Gastroesophageal sphincter (tissue), 4 donors: ENCODE data around the gene SH3PXD2B. TPM values are rescaled to one million over a fixed set of nuclear protein-coding genes. Genes with fewer than 3 reads are reported as not detected.

ENCODE experiments used
- ATAC-seq: fragments of 150-250 bp; one replicate; pipeline ENCODE4 v1.9.1; 2016; ENCODE audit warnings: mild to moderate bottlenecking, moderate library complexity
- H3K27ac ChIP-seq, 4 donors: fragments of 200-600 bp; sonication (generic) in 3 of 4; 1 replicate in 3 of 4; 2 replicates in 1 of 4; pipeline ENCODE4 v1.5.1; 2016 to 2019
- H3K27me3 ChIP-seq: fragments of 200-600 bp; sonication (generic); one replicate; pipeline ENCODE4 v1.5.1; 2019
- H3K36me3 ChIP-seq, 2 donors: fragments of 200-600 bp; sonication (generic); one replicate each; pipeline ENCODE4 v1.5.1; 2019; ENCODE audit warnings: control low read depth in 1 of 2
- H3K4me1 ChIP-seq, 3 donors: fragments of 200-600 bp; sonication (generic); 1 replicate in 2 of 3; 2 replicates in 1 of 3; pipeline ENCODE4 v1.5.1; 2016 to 2019; ENCODE audit warnings: control low read depth in 2 of 3
- H3K4me3 ChIP-seq, 2 donors: fragments of 200-600 bp; sonication (generic); one replicate each; pipeline ENCODE4 v1.5.1; 2019; ENCODE audit warnings: mild to moderate bottlenecking in 1 of 2, moderate library complexity in 1 of 2
- H3K9me3 ChIP-seq, 3 donors: fragments of 200-600 bp; sonication (generic); one replicate each; pipeline ENCODE4 v1.5.1; 2017 to 2019; ENCODE audit warnings: control low read depth in 2 of 3
- EP300 ChIP-seq: sonication (generic); formaldehyde crosslinking; IDR thresholded peaks from one replicate; pipeline ENCODE4 v1.6.1; 2017; ENCODE audit warnings: antibody characterized with exemption, mild to moderate bottlenecking
- POLR2A ChIP-seq, 2 donors: fragments of 450-650 bp; IDR thresholded peaks; one replicate each; pipeline ENCODE4 v1.6.1; 2017; ENCODE audit warnings: antibody characterized with exemption in 2 of 2, mild to moderate bottlenecking in 2 of 2, moderate library complexity in 1 of 2
- POLR2AphosphoS5 ChIP-seq: sonication (generic); formaldehyde crosslinking; IDR thresholded peaks from one replicate; pipeline ENCODE4 v1.6.1; 2017; ENCODE audit warnings: antibody characterized with exemption
- WGBS, 2 donors: methylation state at CpG; one replicate each; pipeline ENCODE4 v1.1.5; 2018; ENCODE audit warnings: low coverage in 1 of 2; 5-methylcytosine and 5-hydroxymethylcytosine counted together
- total RNA-seq, 4 donors: library from RNA; depleted of rRNA; stranded (reverse); fragments of >200 nt; gene quantifications; one replicate each; pipeline ENCODE4 v1.1.0, GENCODE V29; 2016
- TF ChIP-seq, protein P1 (sequence below), 4 experiments: fragments of 200-600 bp in 2 of 4; fragments of 450-650 bp in 2 of 4; sonication (generic) in 1 of 4; IDR thresholded peaks; one replicate each; pipeline ENCODE4 v1.5.1; 2017 to 2019; ENCODE audit warnings: antibody characterized with exemption in 4 of 4, mild to moderate bottlenecking in 2 of 4, moderate library complexity in 2 of 4

SH3PXD2B gene
- total RNA-seq, 4 donors from 2014 or later = 40.2 to 80.9 (median 56.0) TPM

GRCh38 chr5:172499287-172499686, 45.0 kb upstream of the SH3PXD2B start:
- Histone ChIP-seq H3K27ac (no peak overlapping the region), H3K4me3 (no peak overlapping the region), H3K4me1 (peaks cover 0 to 35% (median 17%) of the 10 kb centered on the region in 3 donors), H3K27me3 (no peaks in the 10 kb centered on the region), H3K9me3 (no peaks in the 10 kb centered on the region), H3K36me3 (no peaks in the 10 kb centered on the region)
- no peak for ATAC-seq
- 83 to 100% methylated on average over 1 to 2 of the region's 2 CpGs for WGBS, 2 donors
- TF ChIP-seq POLR2A (IDR thresholded peaks at IDR 0.05) (no peak), POLR2AphosphoS5 (no peak), EP300 (no peak)
- TF ChIP-seq, protein P1, sequence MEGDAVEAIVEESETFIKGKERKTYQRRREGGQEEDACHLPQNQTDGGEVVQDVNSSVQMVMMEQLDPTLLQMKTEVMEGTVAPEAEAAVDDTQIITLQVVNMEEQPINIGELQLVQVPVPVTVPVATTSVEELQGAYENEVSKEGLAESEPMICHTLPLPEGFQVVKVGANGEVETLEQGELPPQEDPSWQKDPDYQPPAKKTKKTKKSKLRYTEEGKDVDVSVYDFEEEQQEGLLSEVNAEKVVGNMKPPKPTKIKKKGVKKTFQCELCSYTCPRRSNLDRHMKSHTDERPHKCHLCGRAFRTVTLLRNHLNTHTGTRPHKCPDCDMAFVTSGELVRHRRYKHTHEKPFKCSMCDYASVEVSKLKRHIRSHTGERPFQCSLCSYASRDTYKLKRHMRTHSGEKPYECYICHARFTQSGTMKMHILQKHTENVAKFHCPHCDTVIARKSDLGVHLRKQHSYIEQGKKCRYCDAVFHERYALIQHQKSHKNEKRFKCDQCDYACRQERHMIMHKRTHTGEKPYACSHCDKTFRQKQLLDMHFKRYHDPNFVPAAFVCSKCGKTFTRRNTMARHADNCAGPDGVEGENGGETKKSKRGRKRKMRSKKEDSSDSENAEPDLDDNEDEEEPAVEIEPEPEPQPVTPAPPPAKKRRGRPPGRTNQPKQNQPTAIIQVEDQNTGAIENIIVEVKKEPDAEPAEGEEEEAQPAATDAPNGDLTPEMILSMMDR (IDR thresholded peaks at IDR 0.05) = no peak

GRCh38 chr5:172498431-172499129, 44.3 kb upstream of the SH3PXD2B start:
- Histone ChIP-seq H3K9me3 (no peaks in the 10 kb centered on the region), H3K36me3 (no peaks in the 10 kb centered on the region), H3K4me1 (peaks cover 0 to 28% (median 11%) of the 10 kb centered on the region in 3 donors), H3K4me3 (no peak overlapping the region), H3K27ac (no peak overlapping the region), H3K27me3 (no peaks in the 10 kb centered on the region)
- TF ChIP-seq EP300 = no peak
- TF ChIP-seq, protein P1 (IDR thresholded peaks at IDR 0.05) = no peak
- no peak for ATAC-seq
- 78 to 98% methylated on average over 3 to 6 of the region's 12 CpGs for WGBS, 2 donors

DNA sequence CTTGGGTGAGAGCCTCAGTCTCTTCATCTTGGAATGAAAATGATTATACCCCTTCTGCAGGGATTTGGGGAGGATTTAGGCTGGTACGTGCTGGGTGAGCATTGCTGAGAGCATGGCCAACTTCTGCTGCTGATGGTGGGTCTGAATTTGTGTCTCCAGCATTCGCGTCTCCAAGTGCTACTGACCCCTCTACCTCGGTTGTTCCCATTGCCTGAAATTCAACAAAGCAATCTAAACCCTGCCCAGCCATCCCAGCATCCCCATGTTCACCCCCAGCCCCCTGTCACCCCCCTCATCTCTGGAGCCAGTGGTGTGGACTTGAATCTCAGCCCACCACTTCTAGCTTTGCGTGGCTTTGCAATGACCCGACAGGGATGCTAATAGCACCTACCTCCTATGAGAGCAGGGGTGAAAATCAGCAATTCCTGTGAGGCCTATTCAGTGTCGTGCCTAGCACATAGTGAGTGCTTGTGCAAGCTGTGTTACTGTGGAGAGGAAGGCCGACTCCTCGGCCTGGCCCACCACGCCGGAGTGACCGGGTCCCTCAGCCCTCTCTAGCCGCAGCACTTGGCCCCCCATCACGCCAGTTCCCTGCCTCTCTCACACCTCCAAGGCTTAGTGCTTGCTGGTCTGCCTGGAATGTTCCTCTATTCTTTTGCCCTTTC, 43.4 kb upstream of the SH3PXD2B start:
- H3K4me3 ChIP-seq = no peak overlapping the region
- no peaks in the 10 kb centered on the region for H3K36me3 ChIP-seq
- WGBS, 2 donors = 91 to 99% methylated on average over 6 to 9 of the region's 14 CpGs
- H3K27me3 ChIP-seq = no peaks in the 10 kb centered on the region
- no peaks in the 10 kb centered on the region for H3K9me3 ChIP-seq
- ATAC-seq = no peak
- H3K27ac ChIP-seq = peak overlapping the region in 2 of 4 donors; percentile 38 to 66
- peaks cover 0 to 22% (median 8%) of the 10 kb centered on the region in 3 donors for H3K4me1 ChIP-seq
- no peak for TF ChIP-seq EP300
- no peak for TF ChIP-seq POLR2AphosphoS5
- no peak for TF ChIP-seq POLR2A (IDR thresholded peaks at IDR 0.05)
- TF ChIP-seq, protein P1 (IDR thresholded peaks at IDR 0.05) = no peak

DNA sequence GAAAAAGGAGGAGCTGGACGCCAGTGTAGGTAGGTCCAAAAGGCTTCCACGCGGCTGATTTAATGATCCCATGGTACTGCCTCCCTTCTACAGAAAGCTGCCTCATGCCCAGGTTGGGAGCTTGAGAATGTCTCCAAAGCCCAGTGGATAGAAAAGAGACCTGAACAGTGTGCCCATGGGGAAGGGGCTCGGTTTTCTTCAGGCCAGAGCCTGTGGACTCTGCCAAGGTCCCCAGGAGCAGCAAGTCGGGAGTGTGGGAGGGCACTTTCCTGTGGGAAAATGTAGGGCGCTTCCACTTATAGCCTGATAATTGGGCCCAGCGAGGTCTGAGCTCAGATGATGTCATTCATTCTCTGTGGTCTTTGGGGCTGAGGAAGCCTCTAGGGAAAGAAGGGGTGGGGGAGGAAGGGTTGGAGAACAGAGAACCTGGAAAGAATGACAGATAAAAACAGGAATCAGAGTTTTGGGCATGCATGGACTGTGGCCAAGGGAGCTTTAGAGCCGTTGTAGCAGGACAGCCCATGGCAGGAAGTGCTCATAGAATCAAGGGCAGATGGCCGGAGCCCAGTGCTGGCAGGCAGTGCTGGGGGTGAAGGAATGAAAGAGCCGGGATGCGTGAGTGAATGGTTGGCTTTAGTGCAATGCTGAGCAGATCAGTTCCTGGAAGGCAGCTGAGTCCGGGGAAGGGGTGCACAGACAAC, 42.5 kb upstream of the SH3PXD2B start:
- peak; percentile 28 for TF ChIP-seq POLR2AphosphoS5
- TF ChIP-seq, protein P1 (IDR thresholded peaks at IDR 0.05) = no peak
- H3K27me3 ChIP-seq = no peaks in the 10 kb centered on the region
- H3K4me1 ChIP-seq = peaks cover 0 to 22% (median 8%) of the 10 kb centered on the region in 3 donors
- no peaks in the 10 kb centered on the region for H3K36me3 ChIP-seq
- H3K27ac ChIP-seq = peak overlapping the region in 3 of 4 donors; percentile 28 to 66 (median 38)
- peak; percentile 66 for ATAC-seq
- H3K9me3 ChIP-seq = no peaks in the 10 kb centered on the region
- 34 to 38% methylated on average over 8 to 10 of the region's 12 CpGs for WGBS, 2 donors
- H3K4me3 ChIP-seq = no peak overlapping the region
